ENCODE measurements around the gene SMIM14.
"Not testable (repeated sequence)": the region's sequence is repeated elsewhere in the genome, so short reads cannot be mapped to it uniquely, and the experiment has no call there.

Gene SMIM14

DNA sequence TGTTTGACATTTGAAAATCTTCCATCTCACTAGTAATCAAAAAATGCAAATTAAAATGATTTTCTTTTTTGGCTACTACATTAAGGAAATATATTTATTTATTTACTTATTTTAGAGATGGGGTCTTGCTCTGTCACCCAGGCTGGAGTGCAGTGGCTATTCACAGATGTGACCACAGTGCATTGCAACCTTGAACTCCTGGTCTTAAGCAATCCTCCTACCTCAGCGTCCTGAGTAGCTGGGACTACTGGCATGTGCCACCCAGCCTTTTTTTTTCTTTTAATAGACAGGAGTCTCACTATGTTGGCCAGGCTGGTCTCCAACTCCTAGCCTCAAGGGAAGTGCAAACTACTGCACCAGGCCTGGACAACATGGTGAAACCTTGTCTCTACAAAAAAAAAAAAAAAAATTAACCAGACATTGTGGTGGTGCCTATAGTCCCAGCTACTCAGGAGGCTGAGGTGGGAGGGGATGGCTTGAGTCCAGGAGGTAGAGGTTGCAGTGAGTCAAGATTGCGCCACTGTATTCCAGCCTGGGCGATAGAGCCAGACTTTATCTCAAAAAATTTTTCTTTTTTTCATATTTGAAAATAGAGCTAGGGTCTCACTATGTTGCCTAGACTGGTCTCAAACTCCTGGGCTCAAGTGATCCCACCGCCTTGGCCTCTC, 4.4 kb upstream of the SMIM14 start:
- DNase-seq = no peak

DNA sequence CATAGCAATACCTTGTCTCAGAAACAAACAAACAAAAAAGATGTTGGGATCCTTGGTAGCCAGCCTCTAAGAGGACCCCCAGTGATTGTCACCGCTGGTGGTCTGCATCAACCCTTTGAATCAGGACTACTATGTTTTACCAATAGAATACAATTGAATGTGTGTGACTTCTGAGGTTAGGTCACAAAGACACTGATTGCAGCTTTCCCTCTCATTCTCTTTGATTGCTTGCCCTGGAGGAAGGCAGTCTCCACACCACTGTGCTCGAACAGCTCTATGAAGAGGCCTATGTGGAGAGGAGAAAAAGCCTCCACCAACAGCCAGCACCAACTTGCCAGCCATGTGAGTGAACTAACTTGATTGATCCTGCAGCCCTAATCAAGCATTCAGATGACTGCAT, 2.8 kb upstream of the SMIM14 start:
- DNase-seq = no peak

DNA sequence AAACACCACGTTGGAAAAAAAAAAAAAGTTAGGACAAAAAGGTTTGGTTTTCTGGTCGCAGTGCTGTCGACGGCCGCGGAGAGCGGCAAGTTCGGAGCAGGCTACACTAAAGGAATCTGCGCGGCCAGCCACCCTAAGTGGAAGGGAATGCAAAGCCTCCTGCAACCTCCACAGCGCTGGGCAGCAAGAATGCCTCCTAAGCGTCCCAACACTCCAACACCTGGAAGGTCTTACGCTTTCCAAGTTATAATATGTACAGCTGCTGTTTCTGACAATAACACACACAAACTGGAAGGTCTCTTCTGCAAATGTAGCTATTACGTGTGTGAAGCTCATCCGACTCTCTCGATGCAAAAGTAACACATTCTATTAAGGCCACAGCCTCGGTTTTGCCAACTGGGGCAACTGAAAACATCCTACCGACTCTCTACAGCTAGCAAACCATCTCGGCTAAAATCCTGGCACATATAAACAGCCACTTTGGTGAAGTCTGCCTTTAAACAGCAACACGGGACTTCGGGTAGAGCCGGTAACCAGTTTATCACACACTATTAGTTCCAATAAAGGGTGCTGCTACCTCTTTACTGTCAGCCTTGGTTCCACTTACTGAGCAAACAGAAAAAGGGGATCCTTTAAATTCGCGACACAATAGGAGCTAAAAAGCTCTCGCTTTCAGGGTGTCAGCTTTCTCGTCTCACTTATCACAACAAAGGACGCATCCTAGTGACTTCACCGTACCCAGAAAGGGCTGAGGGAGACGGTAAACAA, 895 bp downstream of the SMIM14 start:
- no peak for DNase-seq

DNA sequence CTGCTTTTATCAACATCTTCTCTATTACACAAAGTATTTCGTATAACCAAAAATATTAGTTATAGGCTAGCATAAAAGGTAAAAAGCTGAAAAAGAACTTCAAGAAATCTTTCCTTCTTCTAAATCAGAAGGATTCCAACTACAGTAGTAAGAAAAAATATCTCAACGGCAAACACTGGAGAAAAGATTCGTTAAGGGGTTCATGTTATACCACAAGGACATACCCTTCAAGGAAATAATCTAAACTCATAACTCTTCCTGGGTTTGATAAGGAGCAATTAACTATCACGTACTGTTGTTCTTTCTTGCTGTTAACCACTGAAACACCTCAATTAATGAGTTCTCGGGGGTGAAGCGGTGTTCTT, 1.5 kb downstream of the SMIM14 start:
- DNase-seq = no peak

DNA sequence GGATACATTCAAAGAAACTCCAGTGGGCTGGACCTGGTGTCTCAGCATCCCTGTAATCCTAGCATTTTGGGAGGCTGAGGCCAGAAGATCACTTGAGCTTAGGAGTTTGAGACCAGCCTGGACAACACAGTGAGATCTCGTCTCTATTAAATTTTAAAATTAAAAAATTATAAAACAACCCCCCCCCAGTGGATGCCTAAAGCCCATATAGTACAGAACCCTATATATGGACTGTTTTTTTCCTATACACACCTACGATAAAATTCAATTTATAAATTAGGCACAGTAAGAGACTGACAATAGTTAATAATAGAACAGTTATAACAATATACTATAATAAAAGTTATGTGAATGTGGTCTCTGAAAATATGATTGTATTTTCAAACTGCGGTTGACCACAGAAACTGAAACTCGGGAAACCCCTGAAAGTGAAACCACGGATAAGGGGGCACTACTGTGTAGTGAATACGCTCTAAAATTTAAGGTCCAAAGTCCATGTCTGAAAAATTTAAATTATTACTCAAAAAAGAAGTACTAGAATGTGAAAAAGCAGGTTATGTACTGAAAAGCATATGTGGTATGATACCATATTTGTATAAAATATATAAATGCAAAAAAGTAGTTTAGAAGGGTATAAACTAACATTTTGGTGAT, 2.0 kb downstream of the SMIM14 start:
- no peak for DNase-seq

DNA sequence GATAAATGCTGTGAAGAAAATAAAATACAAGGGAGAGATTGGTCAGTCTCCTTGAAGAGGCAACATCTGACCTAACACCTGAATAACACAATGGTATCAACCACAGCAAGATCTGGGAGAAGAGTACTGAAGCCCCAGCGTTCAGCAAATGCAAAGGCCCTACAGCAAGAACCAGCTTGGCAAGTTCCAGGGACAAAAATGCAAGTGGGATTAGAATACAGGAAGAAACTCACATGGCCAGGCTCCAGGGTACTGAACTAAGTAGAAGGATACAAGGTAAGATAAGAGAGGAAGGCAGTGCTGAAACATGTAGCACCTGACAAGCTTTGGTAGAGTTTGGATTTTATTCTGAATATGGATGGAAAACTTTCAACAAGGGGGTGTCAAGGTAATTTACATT, 3.6 kb downstream of the SMIM14 start:
- no peak for DNase-seq

DNA sequence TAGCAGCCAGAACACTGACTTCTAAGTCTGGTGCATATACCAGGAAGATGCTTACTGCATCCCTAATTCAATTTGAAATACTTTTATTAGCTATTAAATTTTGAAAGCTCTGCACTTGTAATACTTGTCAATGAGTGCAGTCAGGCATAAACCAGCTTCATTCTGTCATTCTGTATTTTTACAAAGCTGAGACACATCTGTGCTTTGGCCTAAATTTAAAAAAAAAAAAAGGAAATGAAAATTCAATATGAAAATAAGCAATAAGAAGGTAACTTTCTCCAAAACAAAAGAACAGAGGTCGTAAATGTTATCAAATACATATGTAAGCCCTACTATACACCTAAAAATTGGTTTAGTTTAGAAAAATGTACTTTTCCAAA, 7.0 kb downstream of the SMIM14 start:
- DNase-seq = no peak

DNA sequence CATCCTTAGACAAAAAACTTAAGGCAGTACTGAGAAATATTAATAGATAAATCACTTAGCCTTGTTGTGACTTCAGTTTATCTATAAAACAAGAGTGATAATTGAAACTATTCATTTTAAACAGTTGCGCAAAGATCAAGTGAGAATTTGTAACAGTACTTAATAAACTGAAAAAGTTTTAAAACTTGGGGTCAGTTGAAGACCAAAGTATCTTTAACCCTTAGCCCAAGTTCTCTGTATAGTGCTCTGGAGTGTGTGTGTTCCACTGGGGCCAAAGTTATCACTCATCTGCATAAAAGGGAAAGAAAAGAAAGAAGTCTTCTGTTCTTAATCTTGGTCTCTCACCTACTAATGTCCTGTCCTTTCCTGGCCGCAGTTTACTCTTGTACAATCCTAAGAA, 11.3 kb downstream of the SMIM14 start:
- no peak for DNase-seq

DNA sequence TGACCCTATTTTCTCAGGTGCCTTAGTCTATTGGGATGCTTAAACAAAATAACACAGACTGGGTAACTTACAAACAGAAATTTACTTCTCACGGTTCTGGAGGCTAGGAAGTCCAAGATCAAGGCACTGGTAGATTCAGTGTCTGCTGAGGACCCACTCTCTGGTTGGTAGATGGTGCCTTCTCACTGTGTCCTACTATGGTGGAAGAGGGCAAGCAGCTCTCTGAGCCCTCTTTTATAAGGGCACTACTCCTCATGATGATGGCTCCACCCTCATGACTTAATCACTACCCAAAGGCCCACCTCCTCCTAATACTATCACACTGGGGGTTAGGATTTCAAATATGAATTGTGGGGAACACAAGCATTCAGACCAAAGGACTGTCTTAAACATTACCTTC, 11.8 kb downstream of the SMIM14 start:
- no peak for DNase-seq

DNA sequence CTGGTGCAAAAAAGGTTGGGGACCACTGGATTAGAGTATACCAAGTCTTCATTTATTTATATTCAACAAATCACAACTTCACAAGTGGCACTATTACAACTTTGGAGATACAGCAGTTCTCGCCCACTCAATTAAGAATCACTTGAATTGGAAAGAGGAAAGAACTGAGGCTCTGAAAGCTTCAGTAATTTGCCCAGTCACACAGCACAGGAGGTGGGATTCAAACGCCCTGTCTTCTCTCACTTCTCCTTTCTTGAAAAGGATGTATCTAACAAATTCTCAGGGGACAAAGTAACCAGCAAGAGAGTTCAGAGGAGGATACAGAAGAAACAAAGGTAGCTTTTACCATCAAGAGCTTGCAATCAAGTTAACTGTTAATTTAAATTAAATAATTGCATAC, 12.4 kb downstream of the SMIM14 start:
- DNase-seq = no peak

DNA sequence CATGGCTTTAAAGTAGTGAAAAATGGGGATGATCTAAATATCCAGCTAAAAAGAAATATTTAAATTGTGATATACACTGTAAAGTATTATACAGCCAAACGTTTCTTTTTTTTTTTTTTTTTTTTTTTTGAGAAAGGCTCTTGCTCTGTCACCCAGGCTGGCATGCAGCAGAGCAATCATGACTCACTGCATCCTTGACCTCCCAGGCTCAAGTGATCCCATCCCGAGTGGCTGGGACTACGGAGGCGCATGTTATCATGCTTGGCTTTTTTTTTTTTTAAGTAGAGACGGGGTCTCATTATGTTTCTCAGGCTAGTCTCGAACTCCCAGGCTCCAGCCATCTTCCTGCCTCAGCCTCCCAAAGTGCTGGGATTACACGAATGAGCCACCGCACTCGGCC, 17.1 kb downstream of the SMIM14 start:
- no peak for DNase-seq

DNA sequence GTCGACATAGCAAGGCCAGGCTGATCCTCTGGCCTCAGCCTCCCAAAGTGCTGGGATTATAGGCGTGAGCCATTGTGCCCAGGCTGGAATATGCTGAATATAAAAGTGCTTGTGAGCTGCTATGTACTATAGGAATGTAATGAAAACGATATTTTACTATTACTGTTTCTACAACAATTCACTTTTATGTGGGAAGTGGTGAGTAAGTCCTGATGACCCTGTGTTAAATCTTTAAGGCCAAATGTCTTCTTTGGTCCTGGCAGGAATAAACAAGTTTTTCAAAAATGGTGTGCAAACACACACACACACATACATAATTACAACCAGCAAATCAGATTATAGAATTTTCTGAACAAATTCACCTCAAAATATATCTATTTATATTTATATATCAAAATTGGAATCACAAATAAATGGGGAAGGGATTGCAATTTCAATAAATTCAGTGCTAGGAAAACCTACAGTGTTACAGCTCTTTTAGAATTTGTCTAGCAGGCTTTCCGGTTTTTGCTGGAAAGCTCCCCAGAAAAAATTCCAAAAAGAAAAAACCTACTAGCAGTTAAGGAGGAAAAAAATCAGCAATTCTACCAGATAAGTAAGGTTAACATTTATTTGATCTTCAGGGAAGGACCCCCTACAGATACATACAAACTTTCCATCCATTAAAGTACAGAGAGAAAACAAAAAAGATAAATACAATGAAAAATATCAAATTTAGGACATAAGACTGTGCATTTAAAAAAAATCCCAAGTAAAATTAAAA, 17.9 kb downstream of the SMIM14 start:
- DNase-seq = no peak

DNA sequence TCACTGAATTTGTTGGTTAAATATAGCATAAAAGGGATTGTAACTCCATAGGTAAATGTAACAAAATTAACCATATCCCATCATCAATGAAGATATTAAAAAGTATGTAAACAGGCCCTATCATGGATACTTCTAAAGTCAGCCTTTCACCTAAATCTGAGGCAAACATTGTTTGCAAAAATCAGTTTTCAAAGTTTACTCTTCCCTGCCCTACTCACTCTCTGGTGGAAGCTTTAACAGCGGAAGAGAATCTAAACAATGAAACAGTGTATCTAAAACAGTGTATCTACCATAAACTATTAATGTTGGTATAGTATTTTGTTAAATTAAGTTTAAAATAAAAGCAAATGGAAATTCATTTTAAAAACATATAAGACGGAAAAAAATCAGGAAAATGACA, 21.1 kb downstream of the SMIM14 start:
- DNase-seq = no peak

DNA sequence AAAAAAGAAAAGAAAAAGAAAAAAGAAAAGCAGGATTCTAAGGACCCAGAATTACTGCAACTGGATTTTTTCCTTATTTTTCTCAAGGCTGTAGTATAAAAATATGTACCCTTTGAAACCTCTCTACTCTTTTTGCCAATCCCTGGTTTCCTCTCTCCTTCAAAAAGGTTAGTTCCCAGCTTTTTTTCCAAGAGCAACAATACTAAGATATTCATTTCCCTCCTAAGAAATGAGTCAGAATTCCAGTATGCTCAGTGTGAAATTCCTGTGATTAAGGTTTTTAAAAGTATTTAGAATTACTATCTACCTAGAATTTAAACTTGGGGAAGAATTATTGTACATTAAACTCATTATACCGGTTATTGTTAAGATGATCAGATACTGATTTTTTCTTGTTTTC, 22.0 kb downstream of the SMIM14 start:
- DNase-seq = no peak

DNA sequence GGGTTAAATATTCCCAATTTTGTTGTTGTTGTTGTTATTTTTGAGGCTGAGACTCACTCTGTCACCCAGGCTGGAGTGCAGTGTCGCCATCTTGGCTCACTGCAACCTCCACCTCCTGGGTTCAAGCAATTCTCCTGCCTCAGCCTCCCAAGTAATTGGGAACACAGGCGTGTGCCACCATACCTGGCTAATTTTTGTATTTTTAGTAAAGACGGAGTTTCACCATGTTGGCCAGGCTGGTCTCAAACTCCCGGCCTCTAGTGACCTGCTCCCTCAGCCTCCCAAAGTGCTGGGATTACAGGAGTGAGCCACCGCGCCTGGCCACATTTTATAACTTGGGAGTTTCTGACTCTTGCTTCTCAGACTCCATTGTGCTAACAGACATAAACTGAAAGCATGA, 22.6 kb downstream of the SMIM14 start:
- not testable (repeated sequence) for DNase-seq

DNA sequence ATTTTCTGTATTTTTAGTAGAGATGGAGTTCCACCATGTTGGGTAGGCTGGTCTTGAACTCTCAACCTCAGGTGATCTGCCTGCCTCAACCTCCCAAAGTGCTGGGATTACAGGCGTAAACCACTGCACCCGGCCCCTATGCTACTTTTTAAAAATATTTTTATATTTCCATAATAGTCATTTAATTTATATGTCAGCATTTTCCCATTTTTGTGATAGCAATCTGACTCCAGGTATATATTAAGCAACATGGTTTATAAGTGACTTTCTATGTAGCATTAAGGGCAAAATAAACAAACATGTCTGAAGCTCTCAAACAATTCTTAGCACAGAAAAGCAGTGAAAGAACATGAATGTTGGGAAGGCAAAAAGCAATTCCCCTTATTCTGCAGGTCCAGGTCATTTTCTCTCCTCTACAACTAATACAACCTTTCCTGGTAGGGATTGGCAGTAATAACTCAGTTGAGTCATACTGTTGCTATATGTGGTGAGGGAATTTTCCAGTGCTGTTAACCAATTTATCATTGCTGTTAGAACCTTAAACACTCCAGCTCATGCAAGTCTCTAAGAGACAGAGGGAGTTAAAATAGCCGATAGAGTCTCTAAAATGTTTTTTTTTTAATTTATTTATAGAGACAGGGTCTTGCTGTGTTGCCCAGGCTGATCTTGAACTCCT, 24.0 kb downstream of the SMIM14 start:
- no peak for DNase-seq

DNA sequence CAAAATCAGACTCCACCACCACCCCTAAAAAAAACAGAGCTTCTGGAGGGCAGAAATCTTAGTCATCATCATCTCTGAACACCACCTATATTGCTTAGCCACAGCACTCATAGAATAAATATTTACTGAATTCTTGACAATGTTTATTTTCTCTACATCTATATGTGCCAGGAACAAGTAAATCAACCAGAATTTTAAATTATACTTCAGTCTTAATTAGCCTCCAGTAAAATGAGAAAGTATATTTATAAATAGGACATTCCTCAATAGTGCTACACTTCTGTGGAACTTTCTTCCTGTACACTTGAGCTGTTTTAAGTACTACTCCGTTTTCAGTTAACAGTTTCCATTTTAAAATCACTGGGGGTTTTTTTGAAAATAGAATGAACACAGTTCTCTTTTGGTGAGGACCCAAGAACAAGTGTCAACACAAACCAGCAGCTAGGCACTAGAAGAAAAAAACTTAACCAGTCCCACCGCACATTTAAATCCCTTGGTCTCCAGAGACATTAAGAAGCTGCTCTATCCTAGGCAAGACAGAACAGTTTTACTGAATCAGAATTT, 25.5 kb downstream of the SMIM14 start:
- no peak for DNase-seq

DNA sequence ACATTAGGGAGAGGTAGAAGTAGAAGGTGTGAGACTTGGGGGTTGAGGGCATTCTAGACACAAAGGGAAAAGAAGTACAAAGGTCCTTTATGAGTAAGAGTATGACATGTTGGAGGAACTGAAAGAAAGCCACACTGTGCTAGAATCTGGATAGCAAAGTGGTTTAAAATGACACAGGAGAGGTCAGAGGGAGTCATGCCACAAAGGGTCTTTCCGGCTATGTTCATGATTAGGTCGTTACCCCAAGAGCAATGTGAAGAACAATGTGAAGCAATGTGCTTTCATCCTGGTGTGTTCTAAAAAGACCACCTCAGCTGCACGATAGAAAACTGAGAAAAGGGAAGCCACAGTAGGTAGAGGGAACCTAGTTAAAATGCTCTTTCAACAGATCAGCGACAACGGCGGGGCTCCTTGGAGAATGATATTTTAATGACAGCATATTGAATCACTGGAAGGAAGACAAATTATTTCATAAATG, 29.2 kb downstream of the SMIM14 start:
- DNase-seq = no peak

DNA sequence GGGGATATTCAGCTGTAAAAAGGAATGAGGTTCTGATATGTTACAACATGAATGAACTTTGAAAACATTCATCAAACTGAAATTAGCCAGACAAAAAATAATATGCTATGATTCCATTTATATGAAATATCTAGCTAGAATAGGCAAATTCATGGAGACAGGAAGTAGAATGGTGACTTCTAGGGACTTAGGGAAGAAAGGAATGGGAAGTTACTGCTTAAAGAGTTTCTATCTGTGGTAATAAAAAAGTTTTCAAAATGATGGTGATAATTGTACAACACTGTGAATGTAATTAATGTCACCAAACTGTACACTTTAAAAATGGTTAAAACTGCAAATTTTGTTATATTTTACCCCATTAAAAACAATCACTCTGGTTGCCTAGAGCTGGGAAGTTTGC, 30.2 kb downstream of the SMIM14 start:
- DNase-seq = no peak

DNA sequence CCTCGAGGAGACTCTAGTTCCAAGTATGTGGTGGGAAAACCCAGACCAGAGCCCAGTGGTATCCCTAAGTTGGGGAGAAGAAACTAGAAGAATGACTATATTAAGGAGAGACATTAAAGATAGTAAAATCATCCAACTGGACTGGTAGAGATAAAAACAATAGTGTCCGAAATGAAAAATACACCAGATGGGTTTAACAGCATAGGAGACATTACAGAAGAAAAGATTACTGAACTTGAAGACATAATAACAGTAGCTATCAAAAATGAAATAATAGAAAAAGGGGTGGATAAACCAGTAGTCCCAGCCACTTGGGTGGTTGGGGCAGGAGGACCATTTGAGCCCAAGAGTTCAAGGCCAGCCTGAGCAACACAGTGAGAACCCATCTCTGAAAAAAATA, 31.9 kb downstream of the SMIM14 start:
- no peak for DNase-seq

DNA sequence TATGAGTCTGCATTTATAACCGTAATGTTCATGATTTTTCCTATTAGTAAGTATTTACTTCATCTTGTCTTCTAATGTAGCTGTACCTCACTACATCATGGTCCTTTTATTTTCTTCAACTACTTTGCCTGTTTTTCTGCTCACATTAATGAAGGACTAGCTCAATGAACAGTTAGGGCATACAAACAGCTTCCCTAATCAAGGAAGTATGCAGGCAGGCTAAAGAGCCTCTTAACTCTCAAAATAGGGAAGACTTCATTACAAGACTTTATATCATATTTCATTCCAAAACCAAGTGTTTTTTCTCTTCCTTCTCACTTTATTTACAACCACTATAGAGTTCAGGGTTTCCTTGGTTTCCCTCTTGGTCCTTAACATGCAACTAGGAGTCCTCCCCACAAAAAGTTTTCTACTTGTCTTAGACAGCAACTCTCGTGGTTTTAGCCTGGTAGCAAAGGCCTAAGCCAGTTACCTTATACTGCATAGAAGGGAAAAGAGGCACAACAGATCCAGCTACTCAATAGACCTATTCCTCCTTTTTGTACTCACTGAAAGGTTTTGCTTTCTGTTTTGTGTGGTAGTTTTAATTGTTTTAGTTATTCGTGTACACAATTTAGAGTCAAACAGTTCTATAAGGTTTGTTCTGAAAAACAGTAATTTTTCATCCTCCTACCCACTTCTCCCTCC, 40.8 kb downstream of the SMIM14 start:
- no peak for DNase-seq

DNA sequence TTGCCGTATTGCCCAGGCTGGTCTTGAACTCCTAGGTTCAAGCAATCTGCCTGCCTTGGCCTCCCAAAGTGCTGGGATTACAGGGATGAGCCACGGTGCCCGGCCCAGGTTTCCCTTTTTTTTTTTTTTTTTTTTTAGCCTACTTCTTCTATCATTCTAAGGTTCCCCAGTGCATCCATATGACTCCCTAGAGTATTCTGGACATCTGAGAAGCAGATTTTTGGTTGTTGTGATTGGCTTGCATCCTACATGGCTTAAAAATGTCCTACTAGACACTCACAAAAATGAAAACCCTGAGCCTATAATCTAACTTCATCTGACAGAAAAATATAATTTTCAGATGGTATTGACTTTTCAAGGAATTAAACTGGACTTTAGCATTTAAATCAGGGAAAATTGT, 41.7 kb downstream of the SMIM14 start:
- no peak for DNase-seq
